HepG2 (cell line): Measurements from ENCODE around the gene HS6ST2. TPM values are rescaled to one million over a fixed set of nuclear protein-coding genes. Genes with fewer than 3 reads are reported as not detected.

Experiments
- ATAC-seq: fragments of 200-7000 bp; cut with Tn5 transposase; 3 replicates; pipeline ENCODE4 v1.9.1; 2020; ENCODE audit warnings: mild to moderate bottlenecking, moderate library complexity
- BruUV-seq: library from RNA; stranded (reverse); fragments of 400-500 nt; replicated peaks from 2 replicates; lab custom pipeline; 2021; lab: Mats Ljungman, UMichigan
- CTCF ChIA-PET: fragments of 300-600 bp; formaldehyde crosslinking; extraction: SDS; loops from one replicate; lab custom pipeline; 2021; ENCODE audit warnings: low total read pairs, inconsistent platforms, low intra/inter-chr PET ratio; lab: Yijun Ruan, JAX
- POLR2A ChIA-PET: fragments of 350-600 bp; sonication (Branson Sonifier 250); formaldehyde crosslinking; loops from one replicate; lab custom pipeline; 2020; ENCODE audit warnings: antibody characterized with exemption, inconsistent platforms; lab: Yijun Ruan, JAX
- DNase-seq: peaks from one replicate; pipeline ENCODE4 v3.0.0-alpha.2; 2015; ENCODE audit warnings: low spot score
- FAIRE-seq: peaks from 3 replicates; lab custom pipeline; 2011; peaks lifted over from hg19 to GRCh38; lab: Jason Lieb, UNC
- H2AFZ ChIP-seq: one replicate; pipeline ENCODE4 v1.6.1; 2011; ENCODE audit warnings: low read length, inconsistent platforms
- H3K27ac ChIP-seq: fragments of 300-600 bp; 3 replicates; pipeline ENCODE4 v1.8.0; 2011; ENCODE audit warnings: mixed run types, mild to moderate bottlenecking, mixed read lengths, low read length, inconsistent platforms; ENCODE audit not compliant: insufficient read depth; ENCODE audit errors: extremely low read length
- H3K27me3 ChIP-seq, 2 experiments: fragments of 200-600 bp in 1 of 2; 2 replicates in 1 of 2; 3 replicates in 1 of 2; pipeline versions ENCODE4 v1.6.0 to v1.8.0; 2011; ENCODE audit warnings: low read length in 2 of 2, mild to moderate bottlenecking in 2 of 2, moderate library complexity in 2 of 2, inconsistent platforms in 1 of 2; ENCODE audit not compliant: insufficient read depth in 2 of 2, control insufficient read depth in 1 of 2
- H3K36me3 ChIP-seq, 2 experiments: fragments of 200-600 bp in 1 of 2; replicated peaks in 1 of 2; 2 replicates in 1 of 2; 3 replicates in 1 of 2; pipeline versions ENCODE4 v1.5.1 to v1.8.0; 2011; ENCODE audit warnings: low read length in 2 of 2, inconsistent platforms in 1 of 2; ENCODE audit not compliant: insufficient read depth in 2 of 2, control insufficient read depth in 1 of 2
- H3K4me1 ChIP-seq: 2 replicates; pipeline ENCODE4 v1.5.1; 2012; ENCODE audit warnings: low read length, inconsistent platforms; ENCODE audit not compliant: insufficient read depth
- H3K4me2 ChIP-seq: 2 replicates; pipeline ENCODE4 v1.6.0; 2011; ENCODE audit warnings: low read depth, low read length, inconsistent platforms
- H3K4me3 ChIP-seq, 3 experiments: fragments of 200-600 bp in 1 of 3; sonication (generic), shearing (Covaris generic) in 1 of 3; replicated peaks in 1 of 3; 2 replicates each; pipeline ENCODE4 v1.5.1; 2011 to 2016; ENCODE audit warnings: low read length in 3 of 3, inconsistent platforms in 2 of 3, low read depth in 2 of 3, mild to moderate bottlenecking in 2 of 3, control low read depth in 1 of 3, mixed read lengths in 1 of 3; ENCODE audit not compliant: insufficient read depth in 1 of 3
- H3K79me2 ChIP-seq: one replicate; pipeline ENCODE4 v1.6.1; 2011; ENCODE audit warnings: low read length, inconsistent platforms; ENCODE audit not compliant: insufficient read depth
- H3K9ac ChIP-seq: 2 replicates; pipeline ENCODE4 v1.6.0; 2011; ENCODE audit warnings: mild to moderate bottlenecking, low read depth, low read length, inconsistent platforms; ENCODE audit not compliant: insufficient read depth
- H3K9me3 ChIP-seq: 2 replicates; pipeline ENCODE4 v1.5.1; 2012; ENCODE audit warnings: mild to moderate bottlenecking, low read length
- H4K20me1 ChIP-seq: 2 replicates; pipeline ENCODE4 v1.6.0; 2011; ENCODE audit warnings: inconsistent platforms, mild to moderate bottlenecking, low read length, moderate library complexity; ENCODE audit not compliant: insufficient read depth
- HDAC1 ChIP-seq: sonication (generic); formaldehyde crosslinking; IDR thresholded peaks from 2 replicates; pipeline ENCODE4 v1.5.1; 2020; ENCODE audit warnings: mild to moderate bottlenecking, missing genetic modification reagents
- RELA ChIP-seq: sonication (generic); formaldehyde crosslinking; IDR thresholded peaks from 2 replicates; pipeline ENCODE4 v1.4.0; 2020; ENCODE audit warnings: missing genetic modification reagents
- REPIN1 ChIP-seq: sonication (generic); formaldehyde crosslinking; IDR thresholded peaks from 2 replicates; pipeline ENCODE4 v1.8.0; 2022; ENCODE audit warnings: missing genetic modification reagents, low read depth, mild to moderate bottlenecking, borderline replicate concordance
- SUZ12 ChIP-seq: fragments of 150-350 bp; IDR thresholded peaks from 2 replicates; pipeline ENCODE4 v1.6.1; 2014; ENCODE audit warnings: low read depth, low read length
- TCF7L2 ChIP-seq: IDR thresholded peaks from 2 replicates; pipeline ENCODE4 v1.6.1; 2011; ENCODE audit warnings: mild to moderate bottlenecking, low read depth, low read length, moderate library complexity
- ZBTB33 ChIP-seq: sonication (generic); formaldehyde crosslinking; IDR thresholded peaks from 2 replicates; pipeline ENCODE4 v1.4.0; 2020; ENCODE audit warnings: missing genetic modification reagents
- ZFP62 ChIP-seq: sonication (generic); formaldehyde crosslinking; IDR thresholded peaks from 2 replicates; pipeline ENCODE4 v1.4.0; 2020; ENCODE audit warnings: missing genetic modification reagents
- ZNF10 ChIP-seq: sonication (generic); formaldehyde crosslinking; IDR thresholded peaks from 2 replicates; pipeline ENCODE4 v1.4.0; 2020; ENCODE audit warnings: mild to moderate bottlenecking, low read depth, missing genetic modification reagents, borderline replicate concordance
- ZNF24 ChIP-seq: fragments of 450-650 bp; IDR thresholded peaks from 2 replicates; pipeline ENCODE4 v1.6.1; 2017; ENCODE audit warnings: antibody characterized with exemption, mild to moderate bottlenecking
- ZNF329 ChIP-seq: sonication (generic); formaldehyde crosslinking; IDR thresholded peaks from 2 replicates; pipeline ENCODE4 v1.9.0; 2021; ENCODE audit warnings: low read depth, mild to moderate bottlenecking, missing genetic modification reagents
- ZNF687 ChIP-seq: sonication (generic); formaldehyde crosslinking; IDR thresholded peaks from 2 replicates; pipeline ENCODE4 v1.5.1; 2020; ENCODE audit warnings: mild to moderate bottlenecking, missing genetic modification reagents, moderate library complexity
- ZNF75D ChIP-seq: sonication (generic); formaldehyde crosslinking; IDR thresholded peaks from 2 replicates; pipeline ENCODE4 v1.8.1; 2023; ENCODE audit warnings: missing genetic modification reagents, mild to moderate bottlenecking, borderline replicate concordance
- ZNF83 ChIP-seq: sonication (generic); formaldehyde crosslinking; IDR thresholded peaks from 2 replicates; pipeline ENCODE4 v1.4.0; 2020; ENCODE audit warnings: missing genetic modification reagents, mild to moderate bottlenecking, borderline replicate concordance
- WGBS: methylation state at CpG from one replicate; pipeline ENCODE4 v1.1.6; 2017; ENCODE audit warnings: low lambda C conversion rate; 5-methylcytosine and 5-hydroxymethylcytosine counted together
- in situ Hi-C: cut with HindIII; loops from 2 replicates; pipeline ENCODE4 v1.10.0; 2017; ENCODE audit warnings: low pct_unique_long_range_greater_than_20kb; ENCODE audit not compliant: extremely low pct_ligation_motif_present
- intact Hi-C: fragments of 100-400 bp; cut with micrococcal nuclease; formaldehyde crosslinking; loops from one replicate; pipeline ENCODE4 v1.10.0; 2022; ENCODE audit not compliant: unreplicated experiment
- polyA plus RNA-seq, 8 experiments: library from polyadenylated mRNA; depleted of rRNA in 3 of 8; stranded (reverse) in 7 of 8; unstranded in 1 of 8; fragments of >200 nt; fragmentation: Illumina TruSeq in 4 of 8; extraction: Trizol in 4 of 8; gene quantifications; 2 replicates each; pipeline versions ENCODE4 v1.2.1 to v1.2.3, GENCODE V29; 2011 to 2016; ENCODE audit warnings: low read depth in 4 of 8, missing spikeins in 1 of 8, mixed read lengths in 1 of 8; ENCODE audit not compliant: insufficient read depth in 1 of 8
- total RNA-seq, 5 experiments: library from RNA; depleted of rRNA; stranded (reverse); fragments of >200 nt; fragmentation: Illumina TruSeq; extraction: Trizol; gene quantifications; 2 replicates each; pipeline ENCODE4 v1.2.3, GENCODE V29; 2016; ENCODE audit warnings: low read depth in 1 of 5
- TF ChIP-seq, protein P1 (sequence below): sonication (generic); formaldehyde crosslinking; IDR thresholded peaks from 2 replicates; pipeline ENCODE4 v1.8.0; 2022; ENCODE audit warnings: mild to moderate bottlenecking, missing genetic modification reagents, borderline replicate concordance
- TF ChIP-seq, protein P2 (sequence below): sonication (generic); formaldehyde crosslinking; IDR thresholded peaks from 2 replicates; pipeline ENCODE4 v1.5.0; 2020; ENCODE audit warnings: mild to moderate bottlenecking, missing genetic modification reagents

The HS6ST2 gene
- total and polyA plus RNA-seq, 2 of the 13 experiments (the other 11 are each of a cell fraction or from before 2014, with no cell fraction given): 0.05 TPM; not detected in 1

- CTCF ChIA-PET: no interaction called here
- DNase-seq (no peak), FAIRE-seq (no peak), ATAC-seq (no peak)
- no peak for TF ChIP-seq SUZ12
- TF ChIP-seq ZBTB33 (CRISPR knock-in tag): no peak
- TF ChIP-seq, protein P1, sequence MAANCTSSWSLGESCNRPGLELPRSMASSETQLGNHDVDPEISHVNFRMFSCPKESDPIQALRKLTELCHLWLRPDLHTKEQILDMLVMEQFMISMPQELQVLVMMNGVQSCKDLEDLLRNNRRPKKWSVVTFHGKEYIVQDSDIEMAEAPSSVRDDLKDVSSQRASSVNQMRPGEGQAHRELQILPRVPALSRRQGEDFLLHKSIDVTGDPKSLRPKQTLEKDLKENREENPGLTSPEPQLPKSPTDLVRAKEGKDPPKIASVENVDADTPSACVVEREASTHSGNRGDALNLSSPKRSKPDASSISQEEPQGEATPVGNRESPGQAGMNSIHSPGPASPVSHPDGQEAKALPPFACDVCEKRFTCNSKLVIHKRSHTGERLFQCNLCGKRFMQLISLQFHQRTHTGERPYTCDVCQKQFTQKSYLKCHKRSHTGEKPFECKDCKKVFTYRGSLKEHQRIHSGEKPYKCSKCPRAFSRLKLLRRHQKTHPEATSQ (CRISPR knock-in tag): no peak
- no peak for TF ChIP-seq REPIN1 (CRISPR knock-in tag)
- no peak for TF ChIP-seq ZNF687 (CRISPR knock-in tag)
- no peak for TF ChIP-seq TCF7L2
- no peak for TF ChIP-seq ZNF329
- TF ChIP-seq ZNF24: no peak
- no peak for TF ChIP-seq ZNF83
- TF ChIP-seq ZNF10 (CRISPR knock-in tag): no peak
- TF ChIP-seq, protein P2, sequence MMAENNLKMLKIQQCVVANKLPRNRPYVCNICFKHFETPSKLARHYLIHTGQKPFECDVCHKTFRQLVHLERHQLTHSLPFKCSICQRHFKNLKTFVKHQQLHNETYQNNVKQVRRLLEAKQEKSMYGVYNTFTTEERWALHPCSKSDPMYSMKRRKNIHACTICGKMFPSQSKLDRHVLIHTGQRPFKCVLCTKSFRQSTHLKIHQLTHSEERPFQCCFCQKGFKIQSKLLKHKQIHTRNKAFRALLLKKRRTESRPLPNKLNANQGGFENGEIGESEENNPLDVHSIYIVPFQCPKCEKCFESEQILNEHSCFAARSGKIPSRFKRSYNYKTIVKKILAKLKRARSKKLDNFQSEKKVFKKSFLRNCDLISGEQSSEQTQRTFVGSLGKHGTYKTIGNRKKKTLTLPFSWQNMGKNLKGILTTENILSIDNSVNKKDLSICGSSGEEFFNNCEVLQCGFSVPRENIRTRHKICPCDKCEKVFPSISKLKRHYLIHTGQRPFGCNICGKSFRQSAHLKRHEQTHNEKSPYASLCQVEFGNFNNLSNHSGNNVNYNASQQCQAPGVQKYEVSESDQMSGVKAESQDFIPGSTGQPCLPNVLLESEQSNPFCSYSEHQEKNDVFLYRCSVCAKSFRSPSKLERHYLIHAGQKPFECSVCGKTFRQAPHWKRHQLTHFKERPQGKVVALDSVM (CRISPR knock-in tag): no peak
- no peak for TF ChIP-seq RELA (CRISPR knock-in tag)
- TF ChIP-seq HDAC1: no peak
- TF ChIP-seq ZNF75D (CRISPR knock-in tag): no peak
- TF ChIP-seq ZFP62: no peak
- Histone ChIP-seq H3K27ac (no peak overlapping the region), H3K4me1 (no peaks in the 10 kb centered on the region), H3K4me3 (no peak overlapping the region), H3K9me3 (no peaks in the 10 kb centered on the region), H2AFZ (no peak overlapping the region), H4K20me1 (no peaks in the 10 kb centered on the region), H3K27me3 (no peaks in the 10 kb centered on the region; a peak in 1 of 5 replicates), H3K9ac (no peak overlapping the region), H3K79me2 (no peaks in the 10 kb centered on the region), H3K36me3 (no peaks in the 10 kb centered on the region), H3K4me2 (no peak overlapping the region)
- intact Hi-C loops (no loop called here), in situ Hi-C loops (no loop called here)
- WGBS: 0% methylated on average over 1 of the region's 3 CpGs
- POLR2A ChIA-PET: no interaction called here
- no TSS peak for BruUV-seq
These were observed 136.3 kb downstream of the HS6ST2 start for GRCh38 chrX:132821974-132822633.
